Dendritic cell treated with granulocyte-macrophage colony-stimulating factor and Interleukin-4, amounts not matched to agents 40 ng/mL and 50 ng/mL, for 4 days (primary cell): ENCODE data around the gene BPI.

Experiments
- H3K27ac Mint-ChIP-seq: one replicate; pipeline ENCODE4 v1.8.0; 2022; ENCODE audit warnings: mild to moderate bottlenecking, mixed read lengths
- H3K27me3 Mint-ChIP-seq: one replicate; pipeline ENCODE4 v1.8.0; 2022; ENCODE audit warnings: mild to moderate bottlenecking, mixed read lengths
- H3K36me3 Mint-ChIP-seq: one replicate; pipeline ENCODE4 v1.8.0; 2022; ENCODE audit warnings: low read depth, mixed read lengths
- H3K4me1 Mint-ChIP-seq: one replicate; pipeline ENCODE4 v1.8.0; 2022; ENCODE audit warnings: low read depth, mixed read lengths
- H3K4me3 Mint-ChIP-seq: one replicate; pipeline ENCODE4 v1.8.0; 2022; ENCODE audit warnings: mild to moderate bottlenecking, moderate library complexity, mixed read lengths
- H3K9me3 Mint-ChIP-seq: one replicate; pipeline ENCODE4 v1.8.0; 2022; ENCODE audit warnings: mixed read lengths
- intact Hi-C: fragments of 100-400 bp; cut with micrococcal nuclease; formaldehyde crosslinking; loops from one replicate; pipeline ENCODE4 v1.15.0; 2022

Gene BPI

GRCh38 chr20:38339997-38340396 is 36.0 kb downstream of the BPI start:
- peaks cover 50% of the 10 kb centered on the region for H3K27me3 Mint-ChIP-seq

GRCh38 chr20:38340693-38341092 is 36.7 kb downstream of the BPI start:
- no peak overlapping the region for H3K4me3 Mint-ChIP-seq
- no peak overlapping the region for H3K27ac Mint-ChIP-seq
- H3K9me3 Mint-ChIP-seq, result peaks cover 12% of the 10 kb centered on the region
- H3K4me1 Mint-ChIP-seq, result no peaks in the 10 kb centered on the region
- peaks cover 8% of the 10 kb centered on the region for H3K36me3 Mint-ChIP-seq
- peaks cover 45% of the 10 kb centered on the region for H3K27me3 Mint-ChIP-seq
- intact Hi-C loops, result no loop called here

More at GRCh38 chr20:38339997-38340396, 36.0 kb downstream of the BPI start:
- no peak overlapping the region for H3K4me3 Mint-ChIP-seq
- intact Hi-C loops, result no loop called here
- peaks cover 8% of the 10 kb centered on the region for H3K36me3 Mint-ChIP-seq
- H3K4me1 Mint-ChIP-seq, result no peaks in the 10 kb centered on the region
- H3K27ac Mint-ChIP-seq, result no peak overlapping the region
- peaks cover 12% of the 10 kb centered on the region for H3K9me3 Mint-ChIP-seq

DNA sequence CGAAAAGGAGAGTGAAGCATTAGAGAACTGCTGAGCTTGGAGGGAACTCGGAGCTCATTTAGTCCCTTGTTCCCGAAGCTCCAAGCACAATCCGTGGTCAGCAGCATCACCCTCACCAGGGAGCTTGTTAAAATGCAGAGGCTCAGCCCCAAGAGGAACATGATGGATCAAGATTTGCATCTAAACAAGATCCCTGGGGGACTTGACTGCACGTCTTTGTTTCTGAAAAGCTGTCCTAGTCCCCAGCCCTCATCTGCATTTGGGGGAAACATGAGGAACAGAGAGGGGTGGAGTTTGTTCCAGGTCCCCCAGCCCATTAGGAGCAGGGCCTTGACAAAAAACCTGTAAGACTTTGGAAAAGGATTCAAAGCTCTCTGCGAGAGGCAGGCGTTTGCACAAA is 38.3 kb downstream of the BPI start:
- H3K27me3 Mint-ChIP-seq, result peaks cover 37% of the 10 kb centered on the region
- no peaks in the 10 kb centered on the region for H3K4me1 Mint-ChIP-seq
- H3K9me3 Mint-ChIP-seq, result peaks cover 12% of the 10 kb centered on the region
- no peak overlapping the region for H3K27ac Mint-ChIP-seq
- peaks cover 8% of the 10 kb centered on the region for H3K36me3 Mint-ChIP-seq
- intact Hi-C loops, result no loop called here
- H3K4me3 Mint-ChIP-seq, result no peak overlapping the region

- H3K36me3 Mint-ChIP-seq, result peaks cover 5% of the 10 kb centered on the region
- H3K27ac Mint-ChIP-seq, result no peak overlapping the region
- H3K27me3 Mint-ChIP-seq, result peaks cover 35% of the 10 kb centered on the region
- peaks cover 8% of the 10 kb centered on the region for H3K9me3 Mint-ChIP-seq
- H3K4me3 Mint-ChIP-seq, result no peak overlapping the region
- H3K4me1 Mint-ChIP-seq, result no peaks in the 10 kb centered on the region
- intact Hi-C loops, result no loop called here
Measured at GRCh38 chr20:38342713-38343310, 38.9 kb downstream of the BPI start.

- Mint-ChIP-seq H3K4me1 (no peaks in the 10 kb centered on the region), H3K27me3 (peaks cover 29% of the 10 kb centered on the region), H3K27ac (no peak overlapping the region), H3K4me3 (no peak overlapping the region), H3K36me3 (no peaks in the 10 kb centered on the region), H3K9me3 (peaks cover under 1% of the 10 kb centered on the region)
- intact Hi-C loops, result no loop called here
Measured at GRCh38 chr20:38343311-38344106, 39.6 kb downstream of the BPI start.

- intact Hi-C loops, result no loop called here
Measured at GRCh38 chr20:38344107-38344701, 40.2 kb downstream of the BPI start.

DNA sequence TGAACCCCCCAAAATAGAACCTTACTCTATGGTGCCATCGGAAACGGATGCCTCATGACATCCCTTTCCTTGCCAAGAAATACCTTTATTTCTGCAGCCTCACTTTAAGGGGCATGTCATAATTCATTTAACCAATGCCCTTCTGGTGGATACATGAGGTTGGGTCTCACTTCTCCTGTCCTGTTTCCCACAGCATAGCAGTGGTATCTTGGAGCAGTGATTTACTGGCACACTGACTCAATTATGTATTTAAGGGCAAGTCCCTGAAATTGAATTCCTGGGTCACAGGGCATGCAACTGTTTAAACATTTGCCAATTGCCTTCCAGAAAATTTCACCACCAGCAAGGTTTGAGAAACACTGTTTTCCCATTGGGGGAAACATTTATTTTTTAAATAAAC is 41.7 kb downstream of the BPI start:
- intact Hi-C loops, result no loop called here
- Mint-ChIP-seq H3K36me3 (no peaks in the 10 kb centered on the region), H3K4me3 (no peak overlapping the region), H3K27me3 (peaks cover 34% of the 10 kb centered on the region), H3K9me3 (no peaks in the 10 kb centered on the region), H3K27ac (no peak overlapping the region), H3K4me1 (no peaks in the 10 kb centered on the region)

More at GRCh38 chr20:38344107-38344701, 40.2 kb downstream of the BPI start:
- Mint-ChIP-seq H3K4me1 (no peaks in the 10 kb centered on the region), H3K9me3 (no peaks in the 10 kb centered on the region), H3K4me3 (no peak overlapping the region), H3K27me3 (peaks cover 29% of the 10 kb centered on the region), H3K27ac (no peak overlapping the region), H3K36me3 (no peaks in the 10 kb centered on the region)

GRCh38 chr20:38346247-38346651 is 42.3 kb downstream of the BPI start, which contains the start of gene LBP:
Gene LBP (plus strand): TSS chr20:38346482. CDS start chr20:38346517, 35 bp downstream.
- Mint-ChIP-seq H3K27me3 (peaks cover 37% of the 10 kb centered on the region), H3K9me3 (no peaks in the 10 kb centered on the region), H3K4me1 (peaks cover 5% of the 10 kb centered on the region), H3K4me3 (no peak within 1 kb of the TSS), H3K36me3 (no peaks in the 10 kb centered on the region), H3K27ac (no peak within 1 kb of the TSS)
- intact Hi-C loops, result no loop called here

DNA sequence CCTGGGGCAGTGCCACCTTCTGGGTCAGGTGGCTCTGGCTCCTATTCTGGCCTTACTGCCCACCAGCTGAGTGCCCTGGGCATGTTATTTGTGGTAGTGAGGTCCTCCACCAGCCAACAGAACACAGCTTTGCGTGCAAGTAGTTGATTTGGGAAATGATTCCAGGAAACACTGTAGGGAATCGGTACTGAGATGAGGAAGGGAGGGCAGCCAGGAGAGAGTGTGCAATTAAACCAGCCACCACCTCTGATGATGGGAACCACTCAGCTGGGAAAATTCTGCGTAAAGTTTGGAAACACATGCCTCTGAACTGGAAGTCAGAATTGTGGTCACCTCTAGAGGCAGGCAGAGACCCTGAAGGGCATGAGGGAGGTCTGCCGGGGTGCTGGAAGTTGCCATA is 42.8 kb downstream of the BPI start:
- intact Hi-C loops, result no loop called here

GRCh38 chr20:38349856-38350255 is 45.9 kb downstream of the BPI start:
- Mint-ChIP-seq H3K4me1 (peaks cover 10% of the 10 kb centered on the region), H3K27me3 (peaks cover 30% of the 10 kb centered on the region), H3K36me3 (no peaks in the 10 kb centered on the region), H3K27ac (no peak overlapping the region), H3K4me3 (no peak overlapping the region), H3K9me3 (no peaks in the 10 kb centered on the region)
- intact Hi-C loops, result no loop called here

More for the DNA sequence above, 42.8 kb downstream of the BPI start:
- no peaks in the 10 kb centered on the region for H3K36me3 Mint-ChIP-seq
- H3K27me3 Mint-ChIP-seq, result peaks cover 34% of the 10 kb centered on the region
- H3K27ac Mint-ChIP-seq, result no peak overlapping the region
- peaks cover 5% of the 10 kb centered on the region for H3K4me1 Mint-ChIP-seq
- H3K9me3 Mint-ChIP-seq, result no peaks in the 10 kb centered on the region
- no peak overlapping the region for H3K4me3 Mint-ChIP-seq

DNA sequence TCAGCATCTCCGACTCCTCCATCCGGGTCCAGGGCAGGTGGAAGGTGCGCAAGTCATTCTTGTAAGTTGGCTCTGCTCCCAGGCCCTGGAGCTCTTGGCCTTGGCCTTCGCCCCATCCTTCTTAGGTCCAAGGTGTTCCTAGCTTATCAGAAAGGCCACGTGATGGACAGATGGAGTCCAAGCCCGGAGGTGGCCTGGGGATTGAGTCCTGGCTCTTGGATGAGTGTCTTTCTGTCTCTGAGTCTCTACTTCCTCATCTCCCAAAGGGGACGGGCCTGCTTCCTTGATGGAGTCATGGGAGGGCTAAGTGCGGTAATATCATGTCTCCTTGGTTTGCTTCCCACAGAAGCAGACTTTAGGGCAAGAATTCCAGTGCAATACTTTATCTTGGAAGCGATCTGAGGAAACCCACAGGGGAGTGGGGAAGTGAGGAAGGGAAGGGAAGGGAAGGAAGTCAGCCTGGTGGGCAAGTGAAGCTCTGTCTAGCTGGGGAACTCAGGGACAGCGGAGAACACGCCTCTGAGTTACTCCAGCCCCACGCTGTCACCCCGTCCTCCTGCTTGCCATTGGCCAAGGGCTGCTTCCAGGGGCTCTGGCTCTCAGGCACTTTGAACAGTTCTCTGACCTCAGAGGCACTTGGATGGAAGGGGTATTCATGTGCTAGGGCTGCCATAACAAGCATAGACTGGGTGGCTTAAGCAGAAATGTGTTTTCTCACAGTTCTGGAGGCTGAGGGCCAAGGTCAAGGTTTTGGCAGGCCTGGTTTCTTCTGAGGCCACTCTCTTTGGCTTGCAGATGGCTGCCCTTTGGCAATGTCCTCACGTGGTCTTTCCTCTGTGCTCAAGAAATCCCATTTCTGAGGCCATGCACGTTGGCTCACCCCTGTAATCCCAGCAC is 47.2 kb downstream of the BPI start:
- intact Hi-C loops, result no loop called here
- no peak overlapping the region for H3K27ac Mint-ChIP-seq
- peaks cover 18% of the 10 kb centered on the region for H3K4me1 Mint-ChIP-seq
- H3K36me3 Mint-ChIP-seq, result no peaks in the 10 kb centered on the region
- no peaks in the 10 kb centered on the region for H3K9me3 Mint-ChIP-seq
- no peak overlapping the region for H3K4me3 Mint-ChIP-seq
- peaks cover 32% of the 10 kb centered on the region for H3K27me3 Mint-ChIP-seq

DNA sequence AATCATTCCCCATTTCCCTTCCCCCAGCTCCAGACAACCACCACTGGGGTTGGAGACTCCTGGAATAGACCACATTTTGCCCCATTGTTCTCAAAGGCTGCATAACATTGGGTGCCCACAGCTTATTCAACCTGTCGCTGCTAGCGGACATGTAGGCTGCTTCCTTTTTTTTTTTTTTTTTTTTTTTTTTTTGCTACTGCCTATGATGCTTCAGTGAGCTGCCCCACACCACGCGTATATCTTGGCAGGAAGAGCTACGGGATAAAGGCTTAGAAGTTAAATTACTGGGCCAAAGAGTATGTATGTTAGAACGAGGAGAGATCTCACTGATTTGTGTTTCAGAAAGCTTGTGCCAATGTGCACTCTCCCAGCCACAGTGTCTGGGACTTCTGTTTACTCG is 49.4 kb downstream of the BPI start:
- H3K9me3 Mint-ChIP-seq, result no peaks in the 10 kb centered on the region
- intact Hi-C loops, result no loop called here
- no peak overlapping the region for H3K4me3 Mint-ChIP-seq
- peaks cover 39% of the 10 kb centered on the region for H3K4me1 Mint-ChIP-seq
- H3K27me3 Mint-ChIP-seq, result peaks cover 28% of the 10 kb centered on the region
- H3K36me3 Mint-ChIP-seq, result no peaks in the 10 kb centered on the region
- H3K27ac Mint-ChIP-seq, result no peak overlapping the region

- intact Hi-C loops, result no loop called here
- peaks cover 25% of the 10 kb centered on the region for H3K27me3 Mint-ChIP-seq
- H3K36me3 Mint-ChIP-seq, result no peaks in the 10 kb centered on the region
- H3K4me1 Mint-ChIP-seq, result peaks cover 44% of the 10 kb centered on the region
- H3K27ac Mint-ChIP-seq, result no peak overlapping the region
- no peaks in the 10 kb centered on the region for H3K9me3 Mint-ChIP-seq
- H3K4me3 Mint-ChIP-seq, result no peak overlapping the region
Measured at GRCh38 chr20:38354227-38354626, 50.3 kb downstream of the BPI start.
